ENCODE data around the gene GALNTL6. TPM values are rescaled to one million over a fixed set of nuclear protein-coding genes. Genes with fewer than 3 reads are reported as not detected.

The GALNTL6 gene
- total RNA-seq, 1 donor from 2014 or later, result 0.61 TPM

- H3K9me3 Mint-ChIP-seq (ENCODE audit: unreplicated experiment), result peaks cover 2% of the 10 kb centered on the region
- H3K79me2 ChIP-seq (ENCODE audit: insufficient read depth, low read length), result no peaks in the 10 kb centered on the region
- no peak overlapping the region for H2AFZ ChIP-seq (ENCODE audit: low read depth, low read length)
- H3K27me3 ChIP-seq (ENCODE audit: insufficient read depth, low read length), result no peaks in the 10 kb centered on the region
- no peaks in the 10 kb centered on the region for H3K27me3 Mint-ChIP-seq (ENCODE audit: low read depth, unreplicated experiment)
- DNase-seq (ENCODE audit: low read depth) (no peak), FAIRE-seq (no peak)
- H3K9me3 ChIP-seq (ENCODE audit: insufficient read depth, low read depth, low read length), result no peaks in the 10 kb centered on the region
- peaks cover 20% of the 10 kb centered on the region for H3K4me1 Mint-ChIP-seq (ENCODE audit: low read depth, unreplicated experiment)
- no peak overlapping the region for H3K27ac ChIP-seq (ENCODE audit: low read depth, low read length)
- TF ChIP-seq EZH2 (IDR thresholded peaks at IDR 0.05; ENCODE audit: insufficient read depth, low read length), result no peak
- TF ChIP-seq CTCF (IDR thresholded peaks at IDR 0.05; ENCODE audit: insufficient read depth, low read depth, low read length), result peak; percentile 51
- H4K20me1 ChIP-seq (ENCODE audit: insufficient read depth, low read length), result no peaks in the 10 kb centered on the region
- H3K36me3 ChIP-seq (ENCODE audit: insufficient read depth, low read length), result no peaks in the 10 kb centered on the region
- no peaks in the 10 kb centered on the region for H3K36me3 Mint-ChIP-seq (ENCODE audit: low read depth, unreplicated experiment)
- H3K4me3 ChIP-seq (ENCODE audit: insufficient read depth, low read depth, low read length), result no peak overlapping the region
- no peak overlapping the region for H3K27ac Mint-ChIP-seq (ENCODE audit: unreplicated experiment)
- H3K4me3 Mint-ChIP-seq (ENCODE audit: unreplicated experiment), result no peak overlapping the region
- H3K4me2 ChIP-seq (ENCODE audit: low read length), result peak overlapping the region; percentile 65
- H3K4me1 ChIP-seq (ENCODE audit: insufficient read depth, low read length), result peaks cover 11% of the 10 kb centered on the region
- peak overlapping the region; percentile 46 for H3K9ac ChIP-seq (ENCODE audit: low read length)
Observed at GRCh38 chr4:173013232-173013930, 1200.2 kb downstream of the GALNTL6 start.

- Histone ChIP-seq H3K36me3 (ENCODE audit: insufficient read depth, low read length) (no peaks in the 10 kb centered on the region), H3K27ac (ENCODE audit: low read depth, low read length) (no peak overlapping the region)
Observed at GRCh38 chr4:173014113-173014558, 1200.9 kb downstream of the GALNTL6 start.

More at GRCh38 chr4:173014113-173014558, 1200.9 kb downstream of the GALNTL6 start:
- H3K27me3 Mint-ChIP-seq (ENCODE audit: low read depth, unreplicated experiment), result no peaks in the 10 kb centered on the region
- no peak overlapping the region for H3K27ac Mint-ChIP-seq (ENCODE audit: unreplicated experiment)
- Histone ChIP-seq H3K4me2 (ENCODE audit: low read length) (peak overlapping the region; percentile 65), H2AFZ (ENCODE audit: low read depth, low read length) (peak overlapping the region; percentile 13), H3K9ac (ENCODE audit: low read length) (no peak overlapping the region), H4K20me1 (ENCODE audit: insufficient read depth, low read length) (no peaks in the 10 kb centered on the region), H3K4me3 (ENCODE audit: insufficient read depth, low read depth, low read length) (peak overlapping the region; percentile 9), H3K27me3 (ENCODE audit: insufficient read depth, low read length) (no peaks in the 10 kb centered on the region), H3K4me1 (ENCODE audit: insufficient read depth, low read length) (peaks cover 11% of the 10 kb centered on the region), H3K79me2 (ENCODE audit: insufficient read depth, low read length) (no peaks in the 10 kb centered on the region), H3K9me3 (ENCODE audit: insufficient read depth, low read depth, low read length) (no peaks in the 10 kb centered on the region)
- peaks cover 2% of the 10 kb centered on the region for H3K9me3 Mint-ChIP-seq (ENCODE audit: unreplicated experiment)
- FAIRE-seq (peak; percentile 29), DNase-seq (ENCODE audit: low read depth) (peak; percentile 77)
- H3K4me1 Mint-ChIP-seq (ENCODE audit: low read depth, unreplicated experiment), result peaks cover 18% of the 10 kb centered on the region
- no peak overlapping the region for H3K4me3 Mint-ChIP-seq (ENCODE audit: unreplicated experiment)
- TF ChIP-seq CTCF (IDR thresholded peaks at IDR 0.05; ENCODE audit: insufficient read depth, low read depth, low read length), result peak; percentile 24
- TF ChIP-seq EZH2 (IDR thresholded peaks at IDR 0.05; ENCODE audit: insufficient read depth, low read length), result no peak
- H3K36me3 Mint-ChIP-seq (ENCODE audit: low read depth, unreplicated experiment), result no peaks in the 10 kb centered on the region
